BJ (cell line): Measurements from ENCODE around the gene SELENOS. TPM values are rescaled to one million over a fixed set of nuclear protein-coding genes. Genes with fewer than 3 reads are reported as not detected.

Source experiments
- CTCF ChIA-PET: fragments of 350-600 bp; formaldehyde crosslinking; extraction: SDS; loops from one replicate; lab custom pipeline; 2021; ENCODE audit warnings: antibody characterized with exemption, inconsistent platforms; lab: Yijun Ruan, JAX
- POLR2A ChIA-PET: fragments of 300-600 bp; sonication (Branson Sonifier 250); formaldehyde crosslinking; extraction: SDS; loops from one replicate; lab custom pipeline; 2021; ENCODE audit warnings: antibody characterized with exemption; lab: Charles Lee
- DNase-seq: peaks from one replicate; pipeline ENCODE4 v3.0.0-alpha.2; 2011; ENCODE audit warnings: low read depth
- H3K27me3 ChIP-seq: 2 replicates; pipeline ENCODE4 v1.6.0; 2011; ENCODE audit warnings: low read length; ENCODE audit not compliant: control insufficient read depth, insufficient read depth
- H3K36me3 ChIP-seq: 2 replicates; pipeline ENCODE4 v1.5.1; 2011; ENCODE audit warnings: low read length; ENCODE audit not compliant: control insufficient read depth, insufficient read depth
- H3K4me3 ChIP-seq: 2 replicates; pipeline ENCODE4 v1.5.1; 2011; ENCODE audit warnings: low read depth, mild to moderate bottlenecking, control low read depth, low read length
- CTCF ChIP-seq: IDR thresholded peaks from 2 replicates; pipeline ENCODE4 v1.5.1; 2011; ENCODE audit warnings: low read depth, mild to moderate bottlenecking, control low read depth, inconsistent platforms, low read length, moderate library complexity; ENCODE audit not compliant: insufficient read depth
- polyA plus RNA-seq: library from polyadenylated mRNA; depleted of rRNA; stranded (reverse); fragments of >200 nt; gene quantifications from 2 replicates; pipeline ENCODE4 v1.2.3, GENCODE V29; 2011

The SELENOS gene
- polyA plus RNA-seq, 1 experiment: 71.2 TPM

- no peak for DNase-seq
- CTCF ChIA-PET: interaction anchor here (1.0 to 2.2 kb wide), 8 partner anchors 13 to 337 kb away, joined by 3 to 9 read pairs (median 4); no protein-coding TSS in a partner anchor
- TF ChIP-seq CTCF: no peak
- H3K27me3 ChIP-seq: no peaks in the 10 kb centered on the region
- H3K36me3 ChIP-seq: no peaks in the 10 kb centered on the region
- H3K4me3 ChIP-seq: no peak overlapping the region
- POLR2A ChIA-PET: no interaction called here
These were observed 22.9 kb downstream of the SELENOS start for GRCh38 chr15:101254157-101255050.

GRCh38 chr15:101252836-101253235 is 24.4 kb downstream of the SELENOS start:
- ChIA-PET POLR2A (no interaction called here), CTCF (interaction anchor here (1.1 to 1.8 kb wide), 5 partner anchors 9 to 244 kb away, joined by 3 to 12 read pairs (median 6); no protein-coding TSS in a partner anchor)
- no peak for TF ChIP-seq CTCF
- H3K27me3 ChIP-seq: no peaks in the 10 kb centered on the region
- H3K4me3 ChIP-seq: peak overlapping the region; percentile 78
- no peaks in the 10 kb centered on the region for H3K36me3 ChIP-seq
- no peak for DNase-seq

- TF ChIP-seq CTCF: no peak
- H3K36me3 ChIP-seq: no peaks in the 10 kb centered on the region
- H3K27me3 ChIP-seq: no peaks in the 10 kb centered on the region
- ChIA-PET POLR2A (interaction anchor here (0.6 to 1.2 kb wide), 9 partner anchors 63 to 582 kb away, joined by 3 to 10 read pairs (median 8); no protein-coding TSS in a partner anchor), CTCF (interaction anchor here (0.7 to 2.8 kb wide), 14 partner anchors 10 to 334 kb away, joined by 3 to 15 read pairs (median 5); no protein-coding TSS in a partner anchor)
- peak within 1 kb of the TSS; percentile 78 for H3K4me3 ChIP-seq
- peak; percentile 58 for DNase-seq
These were observed 25.2 kb downstream of the SELENOS start, which contains the start of gene CHSY1 for GRCh38 chr15:101251830-101252820. Gene CHSY1 (minus strand): TSS chr15:101252048. CDS start chr15:101251456, 592 bp downstream.

GRCh38 chr15:101250873-101251829 is 26.1 kb downstream of the SELENOS start:
- Histone ChIP-seq H3K36me3 (no peaks in the 10 kb centered on the region), H3K27me3 (no peaks in the 10 kb centered on the region), H3K4me3 (peak overlapping the region; percentile 78)
- ChIA-PET POLR2A (interaction anchor here (1.2 kb wide), 1 partner anchor 63 kb away, joined by 9 read pairs; no protein-coding TSS in a partner anchor), CTCF (interaction anchor here (0.7 to 2.8 kb wide), 14 partner anchors 11 to 333 kb away, joined by 3 to 15 read pairs (median 5); no protein-coding TSS in a partner anchor)
- TF ChIP-seq CTCF: no peak
- DNase-seq: no peak
